Activated naive CD8-positive, alpha-beta T cell treated with anti-CD3 and anti-CD28 coated beads, Interleukin-2, amount 50 U/mL, for 24 hours (primary cell): ENCODE data around the gene ABLIM1.
A peak's percentile ranks its signal among the peaks of the same experiment; 100 is the strongest.

Experiments used
- ATAC-seq: fragments of 150-1000 bp; cut with Tn5 transposase; one replicate; pipeline ENCODE4 v1.10.0; 2021
- DNase-seq: peaks from one replicate; pipeline ENCODE4 v3.0.0; 2021
- H3K27ac Mint-ChIP-seq: one replicate; pipeline ENCODE4 v1.8.0; 2021; ENCODE audit warnings: mild to moderate bottlenecking, mixed read lengths
- H3K27me3 Mint-ChIP-seq: one replicate; pipeline ENCODE4 v1.8.0; 2021; ENCODE audit warnings: mixed read lengths
- H3K36me3 Mint-ChIP-seq: one replicate; pipeline ENCODE4 v1.8.0; 2021; ENCODE audit warnings: low read depth, mixed read lengths
- H3K4me1 Mint-ChIP-seq: one replicate; pipeline ENCODE4 v1.8.0; 2021; ENCODE audit warnings: mixed read lengths
- H3K4me3 Mint-ChIP-seq: one replicate; pipeline ENCODE4 v1.8.0; 2021; ENCODE audit warnings: mild to moderate bottlenecking, moderate library complexity, mixed read lengths
- H3K9me3 Mint-ChIP-seq: one replicate; pipeline ENCODE4 v1.8.0; 2021; ENCODE audit warnings: mixed read lengths

Gene ABLIM1

DNA sequence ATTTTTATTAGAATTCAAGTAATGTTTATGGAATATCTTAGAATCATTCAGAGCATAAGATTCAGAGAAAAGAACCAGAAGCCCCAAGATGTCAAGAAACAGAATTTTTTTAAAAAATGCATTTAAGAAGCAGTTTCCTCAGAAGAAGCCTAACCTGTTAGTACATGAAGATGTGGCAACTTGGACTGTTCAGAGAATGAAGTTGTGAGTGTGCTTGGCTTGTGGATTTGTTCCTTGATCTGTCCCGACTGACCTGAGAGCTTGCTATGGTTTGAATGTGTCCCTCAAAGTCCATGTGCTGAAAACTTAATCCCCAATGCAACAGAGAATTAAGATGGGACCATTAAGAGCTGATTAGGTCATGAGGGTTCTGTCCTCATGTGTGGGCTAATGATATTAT is 240.0 kb downstream of the ABLIM1 start:
- Mint-ChIP-seq H3K27ac (no peak overlapping the region), H3K9me3 (no peaks in the 10 kb centered on the region), H3K4me3 (no peak overlapping the region), H3K36me3 (no peaks in the 10 kb centered on the region), H3K27me3 (peaks cover 23% of the 10 kb centered on the region), H3K4me1 (peaks cover 3% of the 10 kb centered on the region)
- no peak for ATAC-seq
- no peak for DNase-seq

DNA sequence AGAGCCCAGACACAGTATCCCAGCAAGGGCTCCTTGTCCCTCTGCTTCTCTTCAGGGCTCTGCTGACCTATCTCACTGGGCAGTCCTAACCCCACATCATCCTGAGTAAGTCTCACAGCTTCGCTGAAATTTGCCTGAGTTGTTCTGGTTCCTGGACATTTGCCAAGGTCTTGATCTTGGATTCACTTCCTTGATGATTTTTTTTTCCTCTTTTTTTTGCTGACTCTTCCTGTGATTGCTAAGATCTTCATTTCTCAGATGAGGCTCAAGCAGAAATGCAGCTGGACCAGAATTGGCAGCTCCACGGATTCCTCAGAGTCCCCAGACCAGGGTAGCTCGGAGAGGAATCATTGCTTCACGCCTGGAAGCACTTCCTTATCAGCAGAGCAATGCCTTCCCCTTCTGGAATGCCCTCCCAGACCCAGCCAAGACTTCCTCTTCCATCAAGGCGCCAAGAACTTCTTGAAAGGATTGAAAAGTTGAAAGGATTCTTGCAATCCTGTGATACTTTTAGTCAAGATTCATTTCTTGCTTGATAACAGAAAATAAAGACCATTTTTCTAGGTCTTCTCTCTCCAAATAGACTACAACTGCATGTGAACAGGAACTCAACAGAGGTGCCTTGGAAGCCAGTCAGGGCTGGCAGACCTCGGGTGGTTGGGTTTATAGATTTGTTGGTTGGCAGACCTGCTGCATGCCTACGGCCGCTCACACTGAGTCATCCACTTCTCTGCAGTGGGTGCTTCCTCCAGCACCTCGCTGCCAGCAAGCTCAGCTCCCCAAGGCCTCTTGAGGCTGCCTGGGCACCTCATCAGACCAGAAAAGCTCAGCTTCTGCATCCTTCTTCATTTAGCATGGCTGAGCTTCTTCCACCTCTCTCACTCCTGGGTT is 244.9 kb downstream of the ABLIM1 start:
- no peak for DNase-seq
- no peak for ATAC-seq
- Mint-ChIP-seq H3K4me1 (no peaks in the 10 kb centered on the region), H3K27ac (no peak overlapping the region), H3K9me3 (no peaks in the 10 kb centered on the region), H3K36me3 (no peaks in the 10 kb centered on the region), H3K27me3 (peaks cover 25% of the 10 kb centered on the region), H3K4me3 (no peak overlapping the region)

DNA sequence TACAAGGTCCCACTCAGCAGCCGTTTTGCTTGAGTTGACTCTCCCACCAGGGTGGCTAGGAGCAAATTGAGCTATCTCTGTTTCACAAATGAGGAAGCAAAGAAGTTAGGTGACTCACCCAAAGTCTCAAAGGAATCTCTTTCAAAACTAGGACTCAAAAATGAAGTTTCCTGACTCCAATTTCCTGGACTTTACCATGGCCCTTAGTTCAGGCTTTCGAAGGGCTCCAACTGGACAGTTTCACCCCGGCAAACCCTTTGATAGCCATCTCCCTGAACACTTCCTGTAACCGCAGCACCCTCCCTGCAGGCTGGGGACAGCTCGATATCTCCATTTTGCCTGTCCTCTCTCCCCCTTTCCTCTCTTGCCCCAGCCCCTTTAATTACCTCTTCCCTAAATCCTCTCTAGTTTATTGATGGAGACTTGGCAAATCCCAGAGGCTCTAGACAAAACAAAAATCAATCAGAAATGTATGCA is 249.1 kb downstream of the ABLIM1 start:
- ATAC-seq = no peak
- DNase-seq = no peak
- Mint-ChIP-seq H3K36me3 (peaks cover 2% of the 10 kb centered on the region), H3K9me3 (no peaks in the 10 kb centered on the region), H3K27me3 (peaks cover 33% of the 10 kb centered on the region), H3K4me3 (no peak overlapping the region), H3K4me1 (peaks cover 1% of the 10 kb centered on the region), H3K27ac (no peak overlapping the region)

DNA sequence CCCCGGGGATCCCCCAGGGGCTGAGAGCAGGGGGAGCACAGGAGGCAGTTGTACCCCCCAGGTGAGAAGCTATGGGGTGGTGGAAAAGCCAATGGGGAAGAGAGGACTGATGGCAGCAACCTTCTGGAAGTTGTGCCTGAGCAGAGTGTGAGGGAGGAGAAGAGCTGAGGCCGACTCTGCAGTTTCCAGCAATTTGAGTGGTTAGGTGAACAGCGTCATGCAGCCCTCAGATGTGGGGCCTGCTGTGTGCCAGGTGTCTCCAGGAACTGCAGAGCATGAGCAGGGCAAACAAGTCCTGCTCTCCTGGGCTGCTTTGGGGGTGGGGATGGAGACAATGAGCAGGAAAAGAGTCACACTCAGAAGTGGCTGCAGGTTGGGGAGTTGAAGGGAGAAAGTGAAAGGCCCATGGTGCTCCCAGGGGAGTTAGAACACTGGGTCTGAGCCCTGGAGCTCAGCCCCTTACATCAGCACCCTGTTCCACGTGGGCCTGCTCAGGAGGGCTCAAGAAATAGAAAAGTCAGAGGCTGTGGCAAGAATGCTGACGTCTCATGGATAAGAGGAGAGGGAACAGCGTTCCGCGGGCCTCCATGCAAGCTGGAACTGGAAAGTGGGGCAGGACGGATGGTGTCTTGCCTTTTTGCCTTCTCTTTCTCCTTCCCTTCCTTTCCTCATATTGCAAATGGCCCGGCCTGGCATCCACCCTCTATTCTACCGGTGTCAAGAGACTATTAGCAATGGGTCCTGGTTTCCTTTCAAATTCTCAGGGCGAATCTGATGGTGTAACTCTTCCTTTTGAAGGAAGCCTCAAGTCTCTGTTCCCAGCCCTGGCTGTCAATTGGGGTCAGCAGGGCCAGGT is 249.7 kb downstream of the ABLIM1 start:
- Mint-ChIP-seq H3K9me3 (no peaks in the 10 kb centered on the region), H3K36me3 (peaks cover 2% of the 10 kb centered on the region), H3K4me1 (peaks cover 1% of the 10 kb centered on the region), H3K27me3 (peaks cover 30% of the 10 kb centered on the region), H3K4me3 (no peak overlapping the region), H3K27ac (no peak overlapping the region)
- ATAC-seq (no peak), DNase-seq (no peak)

DNA sequence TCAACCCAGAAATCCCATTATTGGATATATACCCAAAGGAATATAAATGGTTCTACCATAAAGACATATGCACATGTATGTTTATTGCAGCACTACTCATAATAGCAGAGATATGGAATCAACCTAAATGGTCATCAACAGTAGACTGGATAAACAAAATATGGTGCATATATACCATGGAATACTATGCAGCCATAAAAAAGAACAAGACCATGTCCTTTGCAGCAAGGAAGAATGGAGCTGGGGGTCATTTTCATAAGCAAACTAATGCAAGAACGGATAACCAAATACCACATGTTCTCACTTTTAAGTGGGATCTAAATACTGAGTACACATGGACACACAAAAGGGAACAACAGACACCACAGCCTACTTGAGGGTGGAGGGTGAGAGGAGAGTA is 251.6 kb downstream of the ABLIM1 start:
- DNase-seq = no peak
- H3K9me3 Mint-ChIP-seq = no peaks in the 10 kb centered on the region
- peaks cover 42% of the 10 kb centered on the region for H3K27me3 Mint-ChIP-seq

DNA sequence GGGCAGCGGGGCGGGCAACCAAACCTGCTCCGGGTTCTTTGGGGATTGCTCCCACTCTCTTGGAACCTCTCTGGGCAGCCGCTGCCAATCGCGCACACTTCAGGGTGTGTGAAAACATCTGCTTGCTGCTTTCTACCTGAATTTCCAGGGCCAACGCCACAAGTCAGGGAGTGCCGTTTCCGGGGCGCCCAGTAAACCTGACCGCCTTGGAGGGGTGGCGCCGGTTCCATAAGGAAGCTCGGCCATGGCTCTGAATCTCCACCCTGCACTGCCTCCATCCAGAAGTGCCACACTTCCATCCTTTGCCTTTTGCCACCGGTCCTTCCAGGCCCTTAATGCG is 253.1 kb downstream of the ABLIM1 start:
- H3K4me3 Mint-ChIP-seq = no peak overlapping the region
- H3K36me3 Mint-ChIP-seq = peaks cover 2% of the 10 kb centered on the region

More for the DNA sequence above, 251.6 kb downstream of the ABLIM1 start:
- H3K4me1 Mint-ChIP-seq = peaks cover 7% of the 10 kb centered on the region
- H3K4me3 Mint-ChIP-seq = no peak overlapping the region
- no peak overlapping the region for H3K27ac Mint-ChIP-seq
- ATAC-seq = no peak
- peaks cover 2% of the 10 kb centered on the region for H3K36me3 Mint-ChIP-seq

DNA sequence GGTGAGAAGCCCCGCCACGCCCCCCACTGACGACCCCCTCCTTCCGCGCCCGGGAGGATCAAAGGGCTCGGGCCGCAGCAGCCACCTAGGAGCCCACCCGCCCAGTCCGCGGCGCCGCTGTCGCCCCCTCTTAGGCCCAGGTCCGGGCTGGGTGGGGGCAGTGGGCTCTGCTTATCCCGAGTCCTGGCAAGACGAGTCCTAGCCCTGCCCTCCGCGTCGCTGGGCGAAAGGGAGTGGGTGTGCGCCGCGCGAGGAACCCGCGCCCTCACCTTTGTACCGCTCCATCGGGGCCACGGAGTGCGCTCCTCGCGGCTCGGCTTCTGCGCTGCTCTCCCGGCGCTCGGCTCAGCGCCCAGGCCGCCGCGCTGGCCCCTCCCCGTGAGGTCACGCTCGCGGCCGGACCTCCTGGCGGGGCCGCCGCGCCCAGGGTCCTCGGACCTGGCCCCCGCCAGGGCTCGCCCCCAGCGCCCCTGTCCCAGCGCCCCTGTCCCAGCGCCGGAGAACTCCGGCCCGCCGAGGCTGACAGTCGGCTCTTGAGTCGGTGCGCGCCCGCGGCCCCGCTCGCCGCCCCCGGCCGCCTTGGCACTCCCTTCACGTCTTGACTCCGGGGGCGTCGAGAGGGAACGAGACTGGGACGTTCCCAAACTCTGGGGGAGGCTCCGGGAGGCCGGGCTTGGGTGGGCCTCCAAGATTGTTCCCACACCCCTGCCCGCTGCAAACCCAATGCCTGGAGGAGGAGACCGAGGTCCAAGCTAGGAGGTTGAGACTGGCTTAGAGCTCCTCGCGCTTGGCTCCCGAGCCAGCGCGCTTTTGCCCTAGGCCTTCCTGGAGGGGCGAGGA is 253.7 kb downstream of the ABLIM1 start, which contains the start of gene AFAP1L2:
Gene AFAP1L2, minus strand, starts transcription at position 332 of the 840 bp plus-strand sequence. Its CDS starts 47 bp downstream, at position 285.
- Mint-ChIP-seq H3K36me3 (peaks cover 2% of the 10 kb centered on the region), H3K9me3 (no peaks in the 10 kb centered on the region), H3K4me3 (peak within 1 kb of the TSS; percentile 26), H3K27me3 (peaks cover 55% of the 10 kb centered on the region), H3K27ac (no peak within 1 kb of the TSS), H3K4me1 (peaks cover 7% of the 10 kb centered on the region)
- peak; percentile 58 for ATAC-seq
- no peak for DNase-seq

More for the DNA sequence above, 253.1 kb downstream of the ABLIM1 start:
- H3K27ac Mint-ChIP-seq = no peak overlapping the region
- no peak for ATAC-seq
- H3K27me3 Mint-ChIP-seq = peaks cover 52% of the 10 kb centered on the region
- H3K9me3 Mint-ChIP-seq = no peaks in the 10 kb centered on the region
- no peak for DNase-seq
- peaks cover 7% of the 10 kb centered on the region for H3K4me1 Mint-ChIP-seq

DNA sequence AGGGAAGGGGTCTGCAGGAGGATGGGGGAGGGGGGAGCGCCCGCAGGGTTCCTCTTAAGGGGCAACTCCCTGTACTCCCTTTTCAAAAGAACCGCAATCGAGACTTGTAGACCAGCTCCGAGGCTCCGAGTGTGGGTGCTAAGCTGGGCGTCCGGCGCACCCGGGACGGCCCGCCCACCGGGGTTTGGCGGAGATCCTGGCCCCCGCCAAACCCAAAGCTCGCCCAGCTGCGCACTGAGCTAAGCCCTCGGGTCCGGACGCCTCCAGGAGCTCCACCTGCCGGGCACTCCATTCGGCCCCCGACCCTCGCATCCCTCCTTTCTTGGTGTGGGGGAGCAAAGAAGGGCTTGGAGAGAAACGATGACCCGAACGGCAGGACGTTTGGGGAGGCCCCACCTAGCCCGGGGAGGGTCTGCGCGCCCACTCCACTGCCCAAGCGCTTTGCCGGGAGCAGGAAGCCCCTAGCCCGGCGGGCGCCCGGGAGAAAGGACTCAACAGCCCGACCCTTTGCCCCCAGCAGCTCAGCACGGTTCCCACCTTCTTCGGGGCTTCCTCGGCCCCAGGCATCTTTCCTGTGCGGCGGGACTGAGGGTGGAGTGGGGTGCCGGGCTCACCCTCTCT is 254.4 kb downstream of the ABLIM1 start:
- H3K4me1 Mint-ChIP-seq = peaks cover 7% of the 10 kb centered on the region
- ATAC-seq = no peak
- no peaks in the 10 kb centered on the region for H3K9me3 Mint-ChIP-seq
- no peak for DNase-seq
- peaks cover 60% of the 10 kb centered on the region for H3K27me3 Mint-ChIP-seq
- peak overlapping the region; percentile 24 for H3K4me3 Mint-ChIP-seq
- H3K36me3 Mint-ChIP-seq = peaks cover 2% of the 10 kb centered on the region
- H3K27ac Mint-ChIP-seq = no peak overlapping the region

DNA sequence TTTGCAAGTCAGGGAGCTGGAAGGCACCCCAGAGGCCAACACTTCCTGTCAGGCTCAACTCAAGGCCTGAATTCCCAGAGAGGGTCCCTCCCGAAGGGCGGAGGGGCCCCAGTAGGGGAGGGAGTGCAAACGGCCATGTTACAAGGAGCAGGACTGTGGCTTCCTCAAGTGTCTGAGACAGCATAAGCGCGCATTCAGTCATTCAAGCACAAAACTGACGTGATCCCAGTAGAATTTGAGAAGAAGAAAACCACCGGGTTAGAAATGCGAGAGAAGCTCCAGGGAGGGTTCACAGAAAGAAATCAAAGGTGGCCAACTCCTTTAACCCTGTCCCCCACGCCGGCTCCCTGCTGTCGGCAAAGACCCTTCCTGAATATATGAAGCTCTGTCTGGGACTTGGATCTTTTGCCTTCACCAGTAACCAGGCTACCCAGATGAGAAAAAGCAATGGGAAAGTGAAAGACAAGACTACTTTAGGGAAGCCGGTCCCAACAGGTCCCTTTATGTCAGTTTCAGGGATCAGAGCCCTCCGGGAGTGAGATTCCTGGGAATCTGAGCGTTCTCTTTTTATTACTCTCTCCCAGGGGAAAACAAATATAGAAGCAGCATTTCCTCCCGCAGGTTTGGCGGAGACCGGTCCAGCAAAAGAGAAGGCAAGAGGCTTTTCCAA is 255.1 kb downstream of the ABLIM1 start:
- DNase-seq (no peak), ATAC-seq (no peak)
- H3K4me3 Mint-ChIP-seq = peak overlapping the region; percentile 24
- no peak overlapping the region for H3K27ac Mint-ChIP-seq
- peaks cover 2% of the 10 kb centered on the region for H3K36me3 Mint-ChIP-seq
- peaks cover 7% of the 10 kb centered on the region for H3K4me1 Mint-ChIP-seq
- no peaks in the 10 kb centered on the region for H3K9me3 Mint-ChIP-seq
- peaks cover 62% of the 10 kb centered on the region for H3K27me3 Mint-ChIP-seq

DNA sequence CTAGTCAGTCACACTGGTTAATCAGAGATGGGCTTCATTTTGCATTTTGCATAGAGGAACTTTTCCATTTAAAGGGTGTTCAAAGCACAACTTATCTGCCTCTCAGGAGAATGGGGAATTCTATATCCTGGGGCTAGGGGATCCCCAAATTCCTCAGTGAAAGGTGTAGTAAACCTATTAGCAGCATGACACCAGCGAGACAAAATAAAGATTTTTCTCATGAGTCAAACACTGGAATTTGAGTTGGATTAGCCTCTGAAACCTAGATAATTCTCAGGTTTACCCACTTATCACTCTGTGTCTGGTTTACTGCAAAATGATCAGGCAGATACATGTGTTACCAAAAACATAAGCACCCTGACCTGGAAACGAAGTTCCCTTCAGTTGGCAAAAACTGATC is 255.8 kb downstream of the ABLIM1 start:
- DNase-seq (no peak), ATAC-seq (no peak)
- H3K4me3 Mint-ChIP-seq = no peak overlapping the region
- no peak overlapping the region for H3K27ac Mint-ChIP-seq
- peaks cover 2% of the 10 kb centered on the region for H3K36me3 Mint-ChIP-seq
- H3K4me1 Mint-ChIP-seq = peaks cover 7% of the 10 kb centered on the region
- peaks cover 62% of the 10 kb centered on the region for H3K27me3 Mint-ChIP-seq
- H3K9me3 Mint-ChIP-seq = no peaks in the 10 kb centered on the region

DNA sequence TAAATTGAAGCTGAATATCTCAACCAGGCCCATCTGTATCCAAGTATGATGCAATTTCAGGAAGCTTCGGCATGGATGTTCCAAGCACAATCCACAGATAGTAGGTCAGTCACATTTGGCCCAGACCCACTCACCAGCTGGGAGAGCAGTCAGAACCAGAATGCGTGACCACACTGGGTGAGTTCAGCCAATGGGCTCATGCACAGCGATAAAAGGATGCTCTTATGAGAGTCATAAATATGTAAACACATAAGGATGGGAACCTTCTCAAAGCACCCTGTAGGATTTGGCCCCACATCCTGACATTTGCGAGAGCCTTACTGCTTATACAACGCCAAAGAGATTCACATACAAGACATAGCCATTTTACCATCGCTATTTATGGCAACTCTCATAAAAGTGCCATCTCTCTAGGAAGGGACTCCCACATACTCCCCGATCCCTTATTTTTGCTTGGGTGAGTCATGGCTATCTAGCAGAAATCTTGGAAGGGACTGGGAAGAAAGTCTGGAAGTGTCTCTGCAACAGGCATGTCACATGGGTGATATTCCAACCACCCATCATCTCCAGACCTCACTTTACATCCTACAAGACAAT is 256.8 kb downstream of the ABLIM1 start:
- H3K4me1 Mint-ChIP-seq = peaks cover 9% of the 10 kb centered on the region
- DNase-seq (no peak), ATAC-seq (no peak)
- H3K27ac Mint-ChIP-seq = no peak overlapping the region
- H3K4me3 Mint-ChIP-seq = no peak overlapping the region
- H3K9me3 Mint-ChIP-seq = no peaks in the 10 kb centered on the region
- peaks cover 2% of the 10 kb centered on the region for H3K36me3 Mint-ChIP-seq
- H3K27me3 Mint-ChIP-seq = peaks cover 59% of the 10 kb centered on the region

DNA sequence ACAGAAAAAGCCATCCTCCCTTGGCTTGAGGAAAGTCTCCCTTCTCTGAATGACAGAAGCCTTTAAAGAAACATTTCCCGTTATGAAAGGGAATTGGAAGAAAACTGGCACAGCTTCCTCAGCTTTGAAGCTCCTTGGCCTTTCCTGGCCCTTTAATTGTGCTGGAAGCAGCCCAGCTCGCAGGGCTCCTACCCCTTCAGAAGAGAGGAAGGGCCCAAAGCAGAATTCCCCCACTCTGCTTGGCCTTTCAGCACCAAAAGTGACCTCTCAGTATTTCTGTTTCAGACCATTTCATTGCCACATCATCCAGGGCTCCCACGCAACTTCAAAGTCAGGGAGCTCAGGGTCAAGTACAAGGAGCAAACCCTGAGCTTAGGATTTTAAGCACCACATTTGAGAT is 258.0 kb downstream of the ABLIM1 start:
- Mint-ChIP-seq H3K9me3 (no peaks in the 10 kb centered on the region), H3K27ac (no peak overlapping the region), H3K4me1 (peaks cover 14% of the 10 kb centered on the region), H3K27me3 (peaks cover 59% of the 10 kb centered on the region), H3K4me3 (no peak overlapping the region), H3K36me3 (no peaks in the 10 kb centered on the region)
- DNase-seq (no peak), ATAC-seq (no peak)

DNA sequence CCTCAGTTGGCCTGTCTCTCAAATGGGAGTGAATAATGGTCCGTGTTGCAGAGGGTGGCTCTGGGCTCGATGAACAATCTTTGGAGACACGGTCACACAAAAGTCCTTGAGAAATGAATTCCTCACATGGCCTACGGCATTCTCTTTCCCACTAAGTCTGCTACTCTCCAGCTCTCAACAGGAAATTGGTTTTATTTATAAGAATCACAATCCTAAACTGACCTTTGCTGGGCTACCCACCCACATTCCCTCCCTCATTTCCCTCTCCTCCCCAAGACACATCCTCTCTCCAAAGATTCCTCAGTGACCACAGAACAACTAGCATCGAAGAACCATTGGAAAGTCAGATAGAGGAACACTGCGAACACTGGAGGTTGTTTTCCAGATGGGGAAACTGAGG is 258.5 kb downstream of the ABLIM1 start:
- ATAC-seq (no peak), DNase-seq (no peak)
- Mint-ChIP-seq H3K27me3 (peaks cover 61% of the 10 kb centered on the region), H3K4me3 (no peak overlapping the region), H3K36me3 (no peaks in the 10 kb centered on the region), H3K9me3 (no peaks in the 10 kb centered on the region), H3K27ac (no peak overlapping the region), H3K4me1 (peaks cover 13% of the 10 kb centered on the region)
